Measurements from ENCODE around the gene CTSG. TPM values are rescaled to one million over a fixed set of nuclear protein-coding genes. Genes with fewer than 3 reads are reported as not detected.
"Not testable (repeated sequence)": the region's sequence is repeated elsewhere in the genome, so short reads cannot be mapped to it uniquely, and the experiment has no call there.

CTSG gene, protein sequence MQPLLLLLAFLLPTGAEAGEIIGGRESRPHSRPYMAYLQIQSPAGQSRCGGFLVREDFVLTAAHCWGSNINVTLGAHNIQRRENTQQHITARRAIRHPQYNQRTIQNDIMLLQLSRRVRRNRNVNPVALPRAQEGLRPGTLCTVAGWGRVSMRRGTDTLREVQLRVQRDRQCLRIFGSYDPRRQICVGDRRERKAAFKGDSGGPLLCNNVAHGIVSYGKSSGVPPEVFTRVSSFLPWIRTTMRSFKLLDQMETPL
- under 1 TPM; 0.62 to 0.79 (median 0.76) TPM for polyA plus RNA-seq (ENCODE audit: insufficient read length in 3 of 3)
- long read RNA-seq, donor 1, result 0 reads
- long read RNA-seq, donor 2, partial matches to known transcripts, result 0 of 1 reads
- long read RNA-seq, donor 2, other reads (novel, unspliced or antisense), result 0 of 1 reads
- long read RNA-seq, donor 3, partial matches to known transcripts, result 0 of 1 reads
- long read RNA-seq, donor 3, other reads (novel, unspliced or antisense), result 0 of 1 reads
- long read RNA-seq, donor 4, partial matches to known transcripts, result 0 of 1 reads
- long read RNA-seq, donor 4, other reads (novel, unspliced or antisense), result 0 of 1 reads
- long read RNA-seq, donor 5, result 0 reads
- long read RNA-seq, donor 6, result 0 reads
- long read RNA-seq, donor 7, result 0 reads
- long read RNA-seq, donor 8, result 0 reads
- long read RNA-seq, donor 9, result 0 reads
- long read RNA-seq, donor 10, result 0 reads
- long read RNA-seq, donor 11, result 0 reads
- long read RNA-seq, donor 12, partial matches to known transcripts, result 0 of 1 reads
- long read RNA-seq, donor 12, other reads (novel, unspliced or antisense), result 0 of 1 reads
- long read RNA-seq, donor 13, result 0 reads
- long read RNA-seq, donor 14, result 0 reads
- long read RNA-seq, donor 15, result 0 reads
- long read RNA-seq, donor 16, partial matches to known transcripts, result 0 of 2 reads
- long read RNA-seq, donor 16, other reads (novel, unspliced or antisense), result 0 of 2 reads

DNA sequence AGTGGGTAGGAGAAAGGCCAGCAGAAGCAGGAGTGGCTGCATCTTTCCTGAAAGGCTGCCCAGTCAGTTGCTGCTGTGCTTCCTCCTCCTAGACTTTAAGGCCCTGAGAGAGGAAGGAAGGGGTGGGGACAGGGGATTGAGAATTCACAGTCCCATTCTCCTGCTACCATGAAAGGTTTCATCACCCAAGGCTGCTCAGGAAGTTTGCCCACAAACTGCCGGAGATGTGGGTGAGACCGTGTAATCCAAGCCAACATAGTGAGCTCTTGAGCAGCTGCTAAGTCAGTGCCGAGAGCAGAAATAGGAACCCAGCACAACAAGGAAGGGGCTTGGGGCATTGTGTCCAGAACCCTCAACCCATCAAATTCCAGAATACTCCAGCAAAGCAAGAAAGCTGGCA is at the start of gene CTSG:
Gene CTSG, minus strand, starts transcription at position 69 of the 400 bp plus-strand sequence. Its CDS starts 27 bp downstream, at position 42.
- DNase-seq (ENCODE audit: extremely low read depth in 1 of 11, low read depth in 9 of 11, low spot score in 4 of 11), result no peak

DNA sequence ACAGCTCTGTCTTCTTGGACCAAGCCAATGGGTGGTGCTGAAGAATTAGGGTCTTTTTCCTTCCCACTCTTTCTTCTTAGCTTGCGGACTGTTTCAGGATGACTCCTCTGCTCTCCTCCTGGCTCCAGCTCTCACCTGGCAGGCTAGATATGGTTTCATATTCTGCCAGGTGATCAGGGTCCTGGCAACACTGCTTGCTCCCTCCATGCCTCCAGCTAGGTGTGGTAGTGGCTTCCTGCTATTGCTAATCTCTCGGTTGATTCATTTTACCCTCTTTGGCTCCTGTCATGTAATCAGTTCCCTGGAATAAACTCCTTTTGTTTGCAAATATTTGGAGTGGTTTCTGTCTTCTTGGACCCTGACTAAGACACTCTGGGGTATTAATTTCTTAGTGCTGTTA is 37.7 kb upstream of the CTSG start:
- no peak for DNase-seq (ENCODE audit: extremely low read depth in 1 of 11, low read depth in 9 of 11, low spot score in 4 of 11)

DNA sequence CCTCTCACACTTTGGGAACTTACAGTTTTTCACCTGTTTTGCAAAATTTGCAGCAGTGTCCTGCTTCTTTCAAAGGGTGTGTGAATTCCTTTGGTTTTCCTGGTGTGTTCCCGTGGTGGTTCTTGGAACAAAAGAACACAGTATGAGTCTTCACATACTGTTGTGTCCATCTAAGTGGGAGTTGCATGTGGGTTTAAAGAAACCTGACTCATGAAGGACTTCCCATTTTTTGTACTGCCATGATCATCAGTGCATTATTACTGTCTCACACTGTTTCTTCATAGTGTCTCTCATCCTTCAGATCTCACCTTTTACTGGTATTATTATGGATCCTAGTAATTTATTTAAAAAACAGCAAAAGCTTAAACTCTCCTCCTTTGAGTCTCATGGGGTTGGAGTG is 37.2 kb upstream of the CTSG start:
- no peak for DNase-seq (ENCODE audit: extremely low read depth in 1 of 11, low read depth in 9 of 11, low spot score in 4 of 11)

DNA sequence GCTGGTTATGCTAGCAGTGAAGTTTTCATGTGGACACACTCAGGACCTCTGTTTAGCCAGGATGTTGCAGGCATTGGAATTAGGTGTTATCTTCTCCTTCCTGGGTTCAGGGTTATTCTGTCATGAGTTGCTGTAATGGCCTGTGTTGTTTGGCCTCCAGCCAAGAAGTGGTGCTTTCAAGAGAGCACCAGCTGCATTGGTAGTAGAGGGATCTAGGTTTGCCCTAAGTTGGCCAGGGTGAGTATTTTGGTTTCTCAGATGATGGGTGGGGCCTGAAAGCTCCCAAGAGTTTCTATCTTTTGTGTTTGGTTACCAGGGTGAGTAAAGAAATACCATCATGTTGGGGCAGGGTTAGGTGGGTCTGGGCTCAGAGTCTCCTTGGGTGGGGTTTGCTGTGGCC is 36.1 kb upstream of the CTSG start:
- DNase-seq (ENCODE audit: extremely low read depth in 1 of 11, low read depth in 9 of 11, low spot score in 4 of 11), result peak in 1 of 11 donors; percentile 2

DNA sequence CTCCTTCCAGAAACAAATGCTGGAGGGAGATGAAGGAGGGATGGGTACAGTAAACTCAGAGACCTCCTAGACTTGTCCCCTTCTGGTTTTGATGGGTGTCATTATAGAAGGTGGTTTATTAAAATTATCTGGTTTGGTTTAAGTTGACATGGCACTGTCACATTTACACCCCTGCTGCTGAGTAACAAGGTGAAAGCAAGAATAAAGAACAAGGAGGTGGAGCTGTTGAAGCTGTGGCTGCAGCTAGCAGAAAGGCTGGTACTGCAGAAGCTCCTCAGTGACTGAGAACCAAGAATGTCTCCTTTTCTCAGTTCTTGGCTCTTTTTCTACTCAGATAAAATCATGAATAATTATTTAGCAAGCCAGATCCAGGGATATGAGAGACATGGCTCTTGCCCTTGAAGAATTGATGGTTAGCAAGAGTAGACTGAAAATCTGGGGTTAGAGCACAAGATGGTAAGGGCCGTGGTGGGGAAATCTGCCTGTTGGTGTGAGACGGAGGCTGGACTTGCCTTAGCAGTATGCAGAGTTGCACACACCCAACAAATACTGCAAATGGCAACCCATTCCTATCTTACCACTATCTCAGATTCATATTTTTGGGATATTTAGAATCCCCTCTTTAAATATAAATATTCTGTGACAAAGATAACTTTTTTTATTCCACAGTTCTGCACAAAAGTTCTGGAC is 33.8 kb upstream of the CTSG start, which contains the start of gene GZMH:
Gene GZMH, minus strand, starts transcription at position 31 of the 690 bp plus-strand sequence. CDS start 72 bp downstream, outside the sequence.
- DNase-seq (ENCODE audit: extremely low read depth in 1 of 11, low read depth in 9 of 11, low spot score in 4 of 11), result no peak

DNA sequence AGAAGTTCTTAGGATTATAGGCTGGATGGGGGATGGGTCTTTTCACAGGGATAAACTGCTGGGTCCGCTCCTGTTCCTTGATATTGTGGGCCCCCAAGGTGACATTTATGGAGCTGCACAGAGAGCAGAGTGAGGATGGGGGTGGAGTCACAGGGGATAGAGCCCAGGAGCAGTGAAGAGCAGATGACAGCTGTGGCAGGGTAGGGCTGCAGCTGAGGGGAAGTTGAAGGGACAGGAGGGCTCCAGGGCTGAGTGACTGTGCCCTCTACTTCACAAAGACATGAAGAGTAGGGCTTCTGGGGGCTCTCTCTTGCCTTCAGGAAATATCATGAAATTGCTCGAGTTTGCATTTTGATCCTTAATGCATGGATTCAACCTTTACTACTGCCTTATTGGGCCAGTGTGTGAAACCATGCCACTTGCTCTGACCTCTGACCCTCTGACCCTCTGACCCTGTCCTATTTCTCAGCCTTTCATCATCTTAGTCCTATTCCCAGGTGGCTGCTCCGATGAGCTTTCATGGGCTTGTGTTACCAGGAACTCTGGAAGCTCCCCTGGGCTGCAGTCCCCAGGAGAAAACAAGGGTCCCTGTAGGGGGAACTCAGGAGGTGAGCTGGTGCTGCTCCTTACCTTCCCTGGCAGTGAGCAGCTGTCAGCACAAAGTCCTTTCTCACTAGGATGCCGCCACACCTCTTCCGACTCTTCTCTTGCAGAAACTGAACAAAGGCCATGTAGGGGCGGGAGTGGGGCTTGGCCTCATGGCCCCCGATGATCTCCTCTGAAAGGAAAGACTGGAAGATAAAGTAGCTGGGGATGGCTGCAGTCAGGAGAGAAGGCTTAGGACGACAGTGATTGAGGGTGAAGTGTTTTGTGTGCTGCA is 31.8 kb upstream of the CTSG start:
- no peak for DNase-seq (ENCODE audit: extremely low read depth in 1 of 11, low read depth in 9 of 11, low spot score in 4 of 11)

DNA sequence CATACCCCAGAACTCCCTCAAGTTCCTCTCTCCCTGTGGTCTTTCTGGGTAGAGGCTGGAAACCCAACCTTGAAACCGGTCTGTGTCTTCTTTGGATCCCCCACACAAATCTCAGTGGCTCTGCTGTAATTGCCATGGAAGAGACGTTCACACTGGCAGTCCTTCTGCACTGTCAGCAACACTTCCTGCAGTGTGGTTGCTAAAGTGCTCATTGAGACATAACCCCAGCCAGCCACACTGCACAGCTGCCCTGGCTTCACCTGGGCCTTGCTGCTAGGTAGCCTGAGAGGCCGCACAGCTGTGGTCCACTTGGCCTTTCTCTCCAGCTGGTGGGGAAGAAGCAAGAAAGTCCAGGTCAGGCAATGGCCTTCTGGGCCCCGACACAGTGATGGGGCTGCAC is 31.0 kb upstream of the CTSG start:
- DNase-seq (ENCODE audit: extremely low read depth in 1 of 11, low read depth in 9 of 11, low spot score in 4 of 11), result no peak

DNA sequence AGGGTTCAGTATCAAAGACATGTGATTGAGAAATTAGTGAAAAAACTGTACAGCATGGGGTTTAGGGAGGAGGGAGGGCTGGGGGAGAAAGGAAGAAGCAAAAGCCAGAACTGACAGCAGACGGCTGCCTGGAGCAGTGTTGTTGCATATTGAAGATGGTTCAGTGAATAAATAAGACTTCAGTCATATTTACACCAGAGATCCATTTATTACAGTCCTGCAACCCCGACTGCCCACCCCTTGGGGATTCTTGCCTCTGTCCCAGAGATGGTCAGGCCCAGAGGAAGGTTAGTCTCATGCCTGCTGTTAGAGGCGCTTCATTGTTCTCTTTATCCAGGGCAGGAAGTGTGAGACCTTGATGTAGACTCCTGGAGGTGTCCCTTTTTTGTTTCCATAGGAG is 30.2 kb upstream of the CTSG start:
- DNase-seq (ENCODE audit: extremely low read depth in 1 of 11, low read depth in 9 of 11, low spot score in 4 of 11), result no peak

DNA sequence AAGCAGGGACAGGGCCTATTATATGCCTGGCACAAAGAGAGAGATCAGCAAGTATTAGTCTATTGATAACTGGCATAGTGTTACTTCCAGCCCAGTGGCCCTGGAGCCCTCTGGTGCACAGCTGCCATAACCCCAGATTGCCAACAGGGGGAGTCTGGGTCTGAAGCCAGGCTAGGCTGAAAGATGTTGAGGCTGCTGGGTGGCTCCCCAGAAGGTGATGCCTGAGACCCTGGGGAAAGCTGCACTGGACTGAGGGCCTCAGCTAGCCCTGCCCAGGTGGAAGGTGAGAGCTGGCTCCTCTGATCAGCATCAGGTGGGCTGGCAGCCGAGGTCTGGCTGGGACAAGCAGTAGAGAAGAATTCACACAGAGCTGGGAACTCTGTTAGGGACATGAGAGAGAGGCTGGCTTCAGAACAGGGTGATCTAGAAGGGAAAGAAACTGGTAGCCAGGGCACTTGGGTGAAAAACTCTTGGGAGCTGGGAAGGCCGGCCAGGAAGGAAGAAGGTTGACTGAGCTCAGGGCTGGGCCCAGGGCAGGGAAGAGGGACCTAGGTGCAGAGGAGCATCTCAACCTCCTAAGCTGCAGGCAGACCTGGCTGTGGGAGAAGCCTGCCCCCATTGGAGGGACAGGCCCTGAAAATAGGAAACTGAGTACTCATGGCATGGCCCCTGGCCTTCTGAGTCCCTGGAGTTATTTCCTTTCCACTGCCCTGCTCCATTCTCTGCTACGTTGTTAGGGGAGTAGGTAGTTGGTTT is 29.6 kb upstream of the CTSG start:
- peak in 1 of 11 donors; percentile 1 for DNase-seq (ENCODE audit: extremely low read depth in 1 of 11, low read depth in 9 of 11, low spot score in 4 of 11)

DNA sequence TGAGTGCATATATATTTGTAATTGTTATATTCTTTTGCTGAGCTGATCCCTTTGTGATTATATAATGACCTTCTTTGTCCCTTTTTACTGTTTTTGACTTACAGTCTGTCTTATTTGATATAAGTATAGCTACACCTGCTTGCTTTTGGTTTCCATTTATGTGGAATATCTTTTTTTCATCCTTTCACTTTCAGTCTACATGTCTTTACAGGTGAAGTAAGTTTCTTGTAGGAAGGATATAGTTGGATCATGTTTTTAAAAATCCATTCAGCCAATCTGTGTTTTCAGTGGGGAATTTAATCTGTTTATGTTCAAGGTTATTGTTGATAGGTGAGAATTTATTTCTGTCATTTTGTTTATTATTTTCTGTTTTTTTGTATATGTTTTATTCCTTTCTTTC is 21.4 kb upstream of the CTSG start:
- DNase-seq (ENCODE audit: extremely low read depth in 1 of 11, low read depth in 9 of 11, low spot score in 4 of 11), result no peak

DNA sequence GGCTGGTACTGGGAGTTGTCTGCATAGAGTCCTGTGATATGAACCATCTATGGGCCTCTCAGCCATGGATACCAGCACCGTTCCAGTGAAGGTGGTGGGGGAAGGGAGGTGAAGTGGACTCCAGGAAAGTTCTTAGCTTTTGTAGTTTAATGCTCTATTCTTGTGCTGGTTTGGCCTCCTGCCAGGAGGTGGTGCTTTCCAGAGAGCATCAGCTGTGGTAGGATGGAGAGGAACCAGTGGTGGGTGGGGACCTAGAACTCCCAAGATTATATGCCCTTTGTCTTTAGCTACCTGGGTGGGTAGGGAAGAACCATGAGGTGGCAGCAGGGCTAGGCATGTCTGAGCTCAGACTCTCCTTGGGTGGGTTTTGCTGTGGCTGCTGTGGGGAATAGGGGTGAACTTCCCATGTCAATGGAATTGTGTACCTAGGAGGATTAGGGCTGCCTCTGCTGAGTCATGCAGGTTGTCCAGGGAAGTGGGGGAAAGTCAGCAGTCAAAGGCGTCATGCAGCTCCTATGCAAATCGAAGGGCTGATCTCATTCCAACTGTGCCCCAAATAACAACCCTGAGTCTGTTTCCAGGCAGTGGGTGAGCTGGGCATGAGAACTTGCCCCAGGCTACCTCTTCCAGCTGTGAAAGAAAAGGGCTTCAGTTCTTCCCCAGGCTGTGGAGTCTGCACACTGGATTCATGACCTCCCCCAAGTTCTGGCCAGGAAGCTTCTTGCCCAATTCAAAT is 19.2 kb upstream of the CTSG start:
- DNase-seq (ENCODE audit: extremely low read depth in 1 of 11, low read depth in 9 of 11, low spot score in 4 of 11), result no peak

DNA sequence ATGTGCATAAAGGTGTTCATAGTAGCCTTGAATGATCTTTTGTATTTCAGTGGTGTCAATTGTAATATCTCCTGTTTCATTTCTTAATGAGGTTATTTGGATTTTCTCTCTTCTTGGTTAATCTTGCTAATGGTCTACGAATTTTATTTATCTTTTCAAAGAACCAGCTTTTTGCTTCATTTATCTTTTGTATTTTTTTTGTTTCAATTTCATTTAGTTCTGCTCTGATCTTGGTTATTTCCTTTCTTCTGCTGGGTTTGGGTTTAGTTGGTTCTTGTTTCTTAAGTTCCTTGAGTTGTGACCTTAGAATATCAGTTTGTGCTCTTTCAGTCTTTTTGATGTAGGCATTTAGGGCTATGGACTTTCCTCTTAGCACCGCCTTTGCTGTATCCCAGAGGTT is 15.0 kb upstream of the CTSG start:
- not testable (repeated sequence) for DNase-seq (ENCODE audit: extremely low read depth in 1 of 11, low read depth in 9 of 11, low spot score in 4 of 11)

DNA sequence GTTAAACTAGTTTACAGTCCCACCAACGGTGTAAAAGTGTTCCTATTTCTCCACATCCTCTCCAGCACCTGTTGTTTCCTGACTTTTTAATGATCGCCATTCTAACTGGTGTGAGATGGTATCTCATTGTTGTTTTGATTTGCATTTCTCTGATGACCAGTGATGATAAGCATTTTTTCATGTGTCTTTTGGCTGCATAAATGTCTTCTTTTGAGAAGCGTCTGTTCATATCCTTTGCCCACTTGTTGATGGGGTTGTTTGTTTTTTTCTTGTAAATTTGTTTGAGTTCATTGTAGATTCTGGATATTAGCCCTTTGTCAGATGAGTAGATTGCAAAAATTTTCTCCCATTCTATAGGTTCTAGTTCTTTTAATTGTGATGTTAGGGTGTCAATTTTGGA is 8.4 kb upstream of the CTSG start:
- not testable (repeated sequence) for DNase-seq (ENCODE audit: extremely low read depth in 1 of 11, low read depth in 9 of 11, low spot score in 4 of 11)

DNA sequence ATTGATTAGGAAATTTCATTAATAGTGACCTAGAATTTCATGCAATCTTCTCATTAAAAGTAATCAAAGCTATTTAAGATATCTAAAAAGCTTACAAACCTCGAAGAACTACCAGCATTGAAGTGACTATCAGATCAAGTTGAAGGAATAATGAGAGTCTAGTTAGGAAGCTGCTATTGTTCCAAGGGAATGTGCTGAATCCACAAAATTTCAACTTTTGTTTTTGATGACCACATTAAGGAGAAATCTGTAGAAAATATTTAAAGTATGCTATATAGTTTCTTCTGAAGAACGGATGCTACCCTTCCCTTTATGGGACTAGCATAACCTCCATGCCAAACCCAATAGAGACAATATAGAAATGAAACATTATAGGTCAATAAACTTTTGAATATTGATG is 2.5 kb upstream of the CTSG start:
- DNase-seq (ENCODE audit: extremely low read depth in 1 of 11, low read depth in 9 of 11, low spot score in 4 of 11), result no peak

DNA sequence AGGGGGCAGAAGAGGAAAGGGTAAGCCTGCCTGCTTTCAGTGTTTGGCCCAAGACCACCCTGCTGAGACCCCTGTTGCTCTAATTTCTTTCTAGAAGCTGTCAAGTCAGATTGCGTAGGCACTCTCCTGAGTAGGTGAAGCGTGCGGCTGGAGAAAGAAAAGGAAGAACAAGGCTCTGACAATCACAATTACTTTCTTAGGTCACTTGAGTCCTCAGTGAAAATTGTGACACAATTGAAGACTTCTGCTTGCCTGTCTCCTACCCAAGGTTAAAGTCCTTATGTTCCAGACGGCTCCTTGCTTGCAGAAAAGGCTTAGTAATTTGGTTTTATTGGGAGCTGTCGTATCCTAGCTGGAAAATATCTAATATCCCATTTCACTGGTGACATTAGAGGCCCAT is 721 bp upstream of the CTSG start:
- DNase-seq (ENCODE audit: extremely low read depth in 1 of 11, low read depth in 9 of 11, low spot score in 4 of 11), result no peak

DNA sequence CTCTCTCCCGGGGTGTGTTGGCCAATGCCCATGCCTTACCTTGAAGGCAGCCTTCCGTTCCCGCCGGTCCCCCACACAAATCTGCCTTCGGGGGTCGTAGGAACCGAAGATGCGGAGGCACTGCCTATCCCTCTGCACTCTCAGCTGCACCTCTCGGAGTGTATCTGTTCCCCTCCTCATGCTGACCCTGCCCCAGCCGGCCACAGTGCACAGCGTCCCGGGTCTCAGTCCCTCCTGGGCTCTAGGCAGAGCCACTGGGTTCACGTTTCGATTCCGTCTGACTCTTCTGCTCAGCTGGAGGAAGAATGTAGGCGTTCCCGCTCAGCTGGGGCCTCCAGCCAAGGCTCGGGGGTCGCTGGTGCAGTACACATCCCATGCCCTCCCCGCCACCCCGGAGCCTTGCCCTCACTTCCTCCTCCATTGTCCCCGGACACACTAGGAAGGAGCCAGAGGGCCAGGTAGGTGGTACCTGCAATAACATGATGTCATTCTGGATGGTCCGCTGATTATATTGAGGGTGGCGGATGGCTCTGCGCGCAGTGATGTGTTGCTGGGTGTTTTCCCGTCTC is 1.8 kb downstream of the CTSG start:
- no peak for DNase-seq (ENCODE audit: extremely low read depth in 1 of 11, low read depth in 9 of 11, low spot score in 4 of 11)

DNA sequence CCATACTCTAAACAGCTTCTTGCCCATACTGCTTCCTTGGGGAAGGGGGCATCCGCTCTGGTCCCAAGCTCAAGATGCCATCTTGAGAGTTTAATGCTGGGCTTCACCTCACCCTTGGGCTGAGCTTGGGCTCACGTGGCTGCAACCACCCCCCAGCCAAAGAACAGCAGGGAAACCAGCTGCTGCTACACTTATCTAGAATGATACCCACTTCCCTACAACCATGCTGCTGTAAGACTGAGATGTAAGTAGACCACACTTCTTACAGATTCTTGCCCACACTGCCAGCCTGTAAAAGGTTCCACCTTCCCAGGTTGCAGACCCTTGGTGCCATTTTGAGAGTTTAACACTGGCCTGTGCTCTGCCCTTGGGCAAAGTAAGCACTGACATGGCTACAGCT is 9.7 kb downstream of the CTSG start:
- no peak for DNase-seq (ENCODE audit: extremely low read depth in 1 of 11, low read depth in 9 of 11, low spot score in 4 of 11)
